Measurements from ENCODE around the gene UBE3B. TPM values are rescaled to one million over a fixed set of nuclear protein-coding genes. Genes with fewer than 3 reads are reported as not detected.

Gene UBE3B
- total RNA-seq, 1 donor from 2014 or later = 39.1 TPM

- intact Hi-C loops (cut with DNase I) = no loop called here
- H3K36me3 ChIP-seq = peaks cover 57% of the 10 kb centered on the region
Measured at GRCh38 chr12:109566424-109566823, 89.0 kb downstream of the UBE3B start.

GRCh38 chr12:109567296-109567695 is 89.9 kb downstream of the UBE3B start:
- DNase-seq = no peak
- intact Hi-C loops (cut with DNase I) = no loop called here
- no peaks in the 10 kb centered on the region for H3K4me1 ChIP-seq
- no peak for ATAC-seq
- no peaks in the 10 kb centered on the region for H3K9me3 ChIP-seq
- H3K36me3 ChIP-seq = peaks cover 57% of the 10 kb centered on the region
- H3K27me3 ChIP-seq = no peaks in the 10 kb centered on the region
- H3K27ac ChIP-seq = no peak overlapping the region
- H3K4me3 ChIP-seq = no peak overlapping the region
- no peak for TF ChIP-seq CTCF (IDR thresholded peaks at IDR 0.05)

More at GRCh38 chr12:109566424-109566823, 89.0 kb downstream of the UBE3B start:
- no peaks in the 10 kb centered on the region for H3K27me3 ChIP-seq
- no peak for ATAC-seq
- no peak overlapping the region for H3K27ac ChIP-seq
- no peak overlapping the region for H3K4me3 ChIP-seq
- H3K9me3 ChIP-seq = no peaks in the 10 kb centered on the region
- DNase-seq = no peak
- H3K4me1 ChIP-seq = no peaks in the 10 kb centered on the region
- no peak for TF ChIP-seq CTCF (IDR thresholded peaks at IDR 0.05)

- peaks cover 56% of the 10 kb centered on the region for H3K36me3 ChIP-seq
- no peak overlapping the region for H3K27ac ChIP-seq
- no peak for TF ChIP-seq CTCF (IDR thresholded peaks at IDR 0.05)
- no peaks in the 10 kb centered on the region for H3K27me3 ChIP-seq
- ATAC-seq (no peak), DNase-seq (no peak)
- intact Hi-C loops (cut with DNase I) = no loop called here
- H3K9me3 ChIP-seq = no peaks in the 10 kb centered on the region
- no peaks in the 10 kb centered on the region for H3K4me1 ChIP-seq
- H3K4me3 ChIP-seq = no peak overlapping the region
Measured at GRCh38 chr12:109567967-109568366, 90.5 kb downstream of the UBE3B start.

GRCh38 chr12:109568486-109568885 is 91.1 kb downstream of the UBE3B start:
- H3K36me3 ChIP-seq = peaks cover 51% of the 10 kb centered on the region
- no peak for TF ChIP-seq CTCF (IDR thresholded peaks at IDR 0.05)
- no peaks in the 10 kb centered on the region for H3K4me1 ChIP-seq
- DNase-seq (no peak), ATAC-seq (no peak)
- intact Hi-C loops (cut with DNase I) = no loop called here
- H3K27me3 ChIP-seq = no peaks in the 10 kb centered on the region
- no peak overlapping the region for H3K27ac ChIP-seq
- H3K9me3 ChIP-seq = no peaks in the 10 kb centered on the region
- no peak overlapping the region for H3K4me3 ChIP-seq

- DNase-seq (no peak), ATAC-seq (no peak)
- H3K27me3 ChIP-seq = no peaks in the 10 kb centered on the region
- no peak for TF ChIP-seq CTCF (IDR thresholded peaks at IDR 0.05)
- peak overlapping the region; percentile 65 for H3K4me3 ChIP-seq
- intact Hi-C loops (cut with DNase I) = no loop called here
- H3K27ac ChIP-seq = no peak overlapping the region
- H3K9me3 ChIP-seq = no peaks in the 10 kb centered on the region
- peaks cover 35% of the 10 kb centered on the region for H3K36me3 ChIP-seq
- H3K4me1 ChIP-seq = peaks cover 6% of the 10 kb centered on the region
Measured at GRCh38 chr12:109571773-109572505, 94.5 kb downstream of the UBE3B start.

- H3K27me3 ChIP-seq = no peaks in the 10 kb centered on the region
- no peaks in the 10 kb centered on the region for H3K9me3 ChIP-seq
- no peak for TF ChIP-seq CTCF (IDR thresholded peaks at IDR 0.05)
- peaks cover 36% of the 10 kb centered on the region for H3K36me3 ChIP-seq
- no peak for DNase-seq
- ATAC-seq = no peak
- H3K4me3 ChIP-seq = peak overlapping the region; percentile 65
- intact Hi-C loops (cut with DNase I) = no loop called here
- H3K4me1 ChIP-seq = peaks cover 6% of the 10 kb centered on the region
- no peak overlapping the region for H3K27ac ChIP-seq
Measured at GRCh38 chr12:109572506-109572845, 95.0 kb downstream of the UBE3B start.

Data from upper lobe of right lung (tissue), 1 donor.